Measurements from ENCODE around the gene ZBTB39.

- TF ChIP-seq POLR2A (IDR thresholded peaks at IDR 0.05): no peak
- no peak for TF ChIP-seq CTCF (IDR thresholded peaks at IDR 0.05)
These were observed 15.6 kb downstream of the ZBTB39 start for GRCh38 chr12:56990648-56991318.

All from thyroid gland (tissue), 4 donors.